Pancreas (tissue), 10 donors: ENCODE data around the gene RNF19B. TPM values are rescaled to one million over a fixed set of nuclear protein-coding genes. Genes with fewer than 3 reads are reported as not detected.

ENCODE experiments used
- ATAC-seq, 4 donors: fragments of 200-7000 bp; cut with Tn5 transposase; one replicate each; pipeline versions ENCODE4 v1.8.0 to v1.9.1; 2020; ENCODE audit warnings: mild to moderate bottlenecking in 4 of 4, moderate library complexity in 4 of 4
- DNase-seq, 6 donors: peaks; one replicate each; pipeline ENCODE4 v3.0.0-alpha.2; 2020
- FAIRE-seq: peaks from 2 replicates; lab custom pipeline; 2012; peaks lifted over from hg19 to GRCh38; lab: Jason Lieb, UNC
- H3K27ac ChIP-seq, 4 donors: fragments of 200-600 bp; sonication (generic); 1 replicate in 3 of 4; 2 replicates in 1 of 4; pipeline versions ENCODE4 v1.5.0 to v1.8.0; 2020
- H3K27me3 ChIP-seq, 4 donors: fragments of 200-600 bp; one replicate each; pipeline ENCODE4 v1.8.0; 2021
- H3K36me3 ChIP-seq, 3 donors: fragments of 200-600 bp; sonication (generic) in 1 of 3; one replicate each; pipeline versions ENCODE4 v1.5.0 to v1.8.0; 2020 to 2021
- H3K4me1 ChIP-seq, 3 donors: fragments of 200-600 bp; one replicate each; pipeline ENCODE4 v1.8.0; 2021
- H3K4me3 ChIP-seq, 4 donors: fragments of 200-600 bp; sonication (generic) in 2 of 4; one replicate each; pipeline versions ENCODE4 v1.5.0 to v1.8.0; 2020 to 2021
- H3K9me3 ChIP-seq, 4 donors: fragments of 200-600 bp; one replicate each; pipeline ENCODE4 v1.8.0; 2021
- WGBS, 2 donors: extraction: QIAGEN DNeasy Blood & Tissue Kit; methylation state at CpG; one replicate each; pipeline ENCODE4 v1.1.7; 2013; 5-methylcytosine and 5-hydroxymethylcytosine counted together
- intact Hi-C, 3 donors: fragments of 100-400 bp; cut with DNase I; formaldehyde crosslinking; loops; one replicate each; pipeline versions ENCODE4 v1.11.1 to v1.14.2; 2022
- polyA plus RNA-seq, 2 donors: library from polyadenylated mRNA; stranded (reverse); fragments of 200-250 nt; gene quantifications; one replicate each; pipeline ENCODE4 v1.2.3, GENCODE V29; 2013
- total RNA-seq, 6 donors: library from RNA; stranded (reverse); fragmentation: NEBNext Ultra II Directional in 4 of 6; extraction: Animal tissue kit (Norgen Biotek cat#: 25700) in 4 of 6; gene quantifications; one replicate each; pipeline versions ENCODE4 v1.2.1 to v1.2.4, GENCODE V29; 2021 to 2023
- TF ChIP-seq, protein P1 (sequence below), 4 donors: fragments of 200-600 bp; sonication (generic) in 3 of 4; IDR thresholded peaks; one replicate each; pipeline versions ENCODE4 v1.5.0 to v1.8.0; 2021; ENCODE audit warnings: antibody characterized with exemption in 4 of 4
- donor health status: healthy with polysubstance abuse.
- donor health status: DM: no; HTN: no; CAD: no; lungs with moderate emphysema.
- donor health status: DM: no; HTN: no; CAD: no.
- donor health status: control.
- donor health status: control.
- donor health status: Bipolar disorder and iron deficiency.
- donor health status: DM: yes; HTN: yes; CAD: no.
- donor health status: DM: no; HTN: no; CAD: no.
- donor health status: DM: no; HTN: no; CAD: no.
- donor health status: DM: yes; HTN: yes; CAD: no.

The RNF19B gene
- total and polyA plus RNA-seq, 8 donors = 2.3 to 16.3 (median 8.0) TPM

DNA sequence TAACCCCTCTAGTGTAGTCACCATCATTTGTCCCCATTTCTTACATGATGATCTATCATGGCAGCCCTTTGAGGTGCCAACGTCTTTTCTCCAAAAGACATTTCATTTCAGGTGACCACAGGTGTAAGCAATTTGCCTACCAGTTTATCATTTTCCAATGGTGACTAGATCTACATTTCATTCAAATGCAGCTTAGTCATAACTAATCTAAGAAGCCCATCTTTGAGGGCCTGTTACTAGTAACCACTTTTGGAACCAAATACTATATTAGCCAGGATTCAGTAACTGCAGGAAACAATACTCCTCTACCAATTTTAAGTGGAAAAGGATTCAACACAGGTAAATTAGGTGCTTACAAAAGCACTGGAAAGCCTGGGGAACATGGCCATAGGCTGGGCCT, 32.8 kb downstream of the RNF19B start:
- 79 to 89% methylated on average over 1 of the region's 1 CpG for WGBS, 2 donors
- ATAC-seq (no peak), FAIRE-seq (no peak), DNase-seq (no peak)
- no peaks in the 10 kb centered on the region for H3K27me3 ChIP-seq
- intact Hi-C loops = loop anchor here in 1 of 3 donors (5.0 kb wide), 1 partner anchor 126 kb away; no protein-coding TSS in a partner anchor
- peaks cover 0 to 11% (median 7%) of the 10 kb centered on the region in 3 donors for H3K4me1 ChIP-seq
- TF ChIP-seq, protein P1, sequence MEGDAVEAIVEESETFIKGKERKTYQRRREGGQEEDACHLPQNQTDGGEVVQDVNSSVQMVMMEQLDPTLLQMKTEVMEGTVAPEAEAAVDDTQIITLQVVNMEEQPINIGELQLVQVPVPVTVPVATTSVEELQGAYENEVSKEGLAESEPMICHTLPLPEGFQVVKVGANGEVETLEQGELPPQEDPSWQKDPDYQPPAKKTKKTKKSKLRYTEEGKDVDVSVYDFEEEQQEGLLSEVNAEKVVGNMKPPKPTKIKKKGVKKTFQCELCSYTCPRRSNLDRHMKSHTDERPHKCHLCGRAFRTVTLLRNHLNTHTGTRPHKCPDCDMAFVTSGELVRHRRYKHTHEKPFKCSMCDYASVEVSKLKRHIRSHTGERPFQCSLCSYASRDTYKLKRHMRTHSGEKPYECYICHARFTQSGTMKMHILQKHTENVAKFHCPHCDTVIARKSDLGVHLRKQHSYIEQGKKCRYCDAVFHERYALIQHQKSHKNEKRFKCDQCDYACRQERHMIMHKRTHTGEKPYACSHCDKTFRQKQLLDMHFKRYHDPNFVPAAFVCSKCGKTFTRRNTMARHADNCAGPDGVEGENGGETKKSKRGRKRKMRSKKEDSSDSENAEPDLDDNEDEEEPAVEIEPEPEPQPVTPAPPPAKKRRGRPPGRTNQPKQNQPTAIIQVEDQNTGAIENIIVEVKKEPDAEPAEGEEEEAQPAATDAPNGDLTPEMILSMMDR (IDR thresholded peaks at IDR 0.05) = no peak
- H3K27ac ChIP-seq = no peak overlapping the region
- H3K4me3 ChIP-seq = no peak overlapping the region
- no peaks in the 10 kb centered on the region for H3K36me3 ChIP-seq
- H3K9me3 ChIP-seq = no peaks in the 10 kb centered on the region

DNA sequence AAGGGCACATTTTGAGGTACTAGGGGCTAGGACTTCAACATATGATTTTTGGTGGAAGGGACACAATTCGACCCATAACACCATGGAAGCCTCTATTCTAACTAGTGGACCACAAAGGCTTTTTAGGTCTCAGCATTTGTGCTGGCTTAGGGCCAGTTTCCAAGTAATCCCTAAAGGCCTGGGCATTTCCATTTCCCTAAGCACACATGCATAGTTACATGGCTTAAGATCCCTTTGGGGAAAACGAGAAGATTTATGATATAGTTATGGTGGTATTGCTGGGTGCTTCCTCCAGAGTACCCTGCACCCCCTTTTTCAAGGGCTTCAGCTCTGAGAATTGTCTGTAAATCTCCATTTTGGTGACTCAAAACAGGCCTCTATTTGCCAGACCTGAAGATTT, 35.2 kb downstream of the RNF19B start:
- H3K4me3 ChIP-seq = no peak overlapping the region
- H3K9me3 ChIP-seq = no peaks in the 10 kb centered on the region
- 37 to 55% methylated on average over 2 of the region's 2 CpGs for WGBS, 2 donors
- no peaks in the 10 kb centered on the region for H3K27me3 ChIP-seq
- intact Hi-C loops = loop anchor here in 1 of 3 donors (10.0 kb wide), 1 partner anchor 125 kb away; no protein-coding TSS in a partner anchor
- no peak overlapping the region for H3K27ac ChIP-seq
- ATAC-seq = no peak
- H3K36me3 ChIP-seq = no peaks in the 10 kb centered on the region
- TF ChIP-seq, protein P1 (IDR thresholded peaks at IDR 0.05) = no peak
- DNase-seq = no peak
- H3K4me1 ChIP-seq = peaks cover 0 to 9% (median 7%) of the 10 kb centered on the region in 3 donors
- no peak for FAIRE-seq

DNA sequence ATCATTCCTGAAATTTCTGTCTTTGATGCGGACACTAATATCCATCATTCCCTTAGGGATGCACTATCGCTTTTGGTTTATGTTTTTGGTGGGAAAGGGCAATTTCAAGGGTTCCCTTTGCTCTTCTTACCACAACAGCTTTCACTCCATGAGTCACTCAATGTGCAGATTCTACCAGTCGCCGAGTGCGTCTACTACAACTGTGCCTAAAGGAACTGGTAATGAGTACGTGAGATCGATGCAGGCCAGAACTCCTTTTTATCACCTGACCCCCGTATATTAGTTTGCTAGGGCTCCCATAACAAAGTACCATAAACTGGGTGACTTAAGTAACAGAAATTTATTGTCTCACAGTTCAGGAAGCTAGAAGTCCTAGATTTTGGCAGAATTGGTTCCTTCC, 35.9 kb downstream of the RNF19B start:
- no peak for DNase-seq
- Histone ChIP-seq H3K27me3 (no peaks in the 10 kb centered on the region), H3K4me3 (no peak overlapping the region), H3K4me1 (peaks cover 0 to 6% (median 2%) of the 10 kb centered on the region in 3 donors), H3K36me3 (no peaks in the 10 kb centered on the region), H3K27ac (no peak overlapping the region), H3K9me3 (no peaks in the 10 kb centered on the region)
- FAIRE-seq = no peak
- 78 to 88% methylated on average over 8 of the region's 8 CpGs for WGBS, 2 donors
- no peak for ATAC-seq
- TF ChIP-seq, protein P1 (IDR thresholded peaks at IDR 0.05) = no peak
- intact Hi-C loops = loop anchor here in 1 of 3 donors (10.0 kb wide), 1 partner anchor 126 kb away; no protein-coding TSS in a partner anchor

DNA sequence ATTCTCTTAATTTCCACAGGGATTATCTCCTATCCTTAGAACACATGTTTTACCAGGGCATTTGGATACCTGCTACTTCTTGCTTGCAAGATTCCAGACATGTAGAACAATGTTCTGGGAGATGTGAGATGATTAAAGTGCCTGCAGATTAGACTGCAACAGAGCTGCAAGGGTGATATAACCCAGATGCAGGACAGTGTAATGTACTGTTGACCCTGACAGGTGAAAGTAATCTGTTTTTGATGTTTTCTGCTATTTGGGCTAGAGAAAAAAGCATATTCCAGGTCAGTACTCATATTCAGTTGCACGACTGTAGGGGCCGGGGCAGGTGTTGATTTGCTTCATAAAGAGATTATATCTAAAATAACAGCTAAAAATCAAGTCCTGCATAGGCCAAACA, 36.3 kb downstream of the RNF19B start:
- FAIRE-seq (no peak), DNase-seq (no peak), ATAC-seq (no peak)
- H3K4me1 ChIP-seq = peaks cover 0 to 2% (median 0%) of the 10 kb centered on the region in 3 donors
- 88 to 92% methylated on average over 2 of the region's 2 CpGs for whole genome bisulfite sequencing, 2 donors
- TF ChIP-seq, protein P1 (IDR thresholded peaks at IDR 0.05) = no peak
- no peak overlapping the region for H3K4me3 ChIP-seq
- H3K27ac ChIP-seq = no peak overlapping the region
- intact Hi-C loops = loop anchor here in 1 of 3 donors (10.0 kb wide), 1 partner anchor 127 kb away; no protein-coding TSS in a partner anchor
- H3K27me3 ChIP-seq = no peaks in the 10 kb centered on the region
- H3K36me3 ChIP-seq = no peaks in the 10 kb centered on the region
- no peaks in the 10 kb centered on the region for H3K9me3 ChIP-seq

DNA sequence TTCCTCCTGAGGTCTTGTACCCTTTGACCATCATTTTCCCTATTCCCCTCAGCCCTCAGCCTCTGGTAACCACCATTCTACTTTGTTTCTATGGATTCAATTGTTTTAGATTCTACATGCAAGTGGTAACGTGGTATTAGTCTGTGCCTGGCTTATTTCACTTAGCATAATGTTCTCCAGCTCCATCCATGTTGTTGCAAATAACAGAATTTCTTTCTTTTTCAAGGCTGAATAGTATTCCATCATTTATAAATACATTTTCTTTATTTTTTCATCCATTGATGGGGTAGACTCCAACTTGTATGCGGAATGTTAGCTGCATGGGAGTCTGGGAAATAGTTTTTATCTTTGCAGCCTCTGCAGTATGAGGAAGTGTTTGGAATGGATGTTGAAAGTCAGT, 37.2 kb downstream of the RNF19B start:
- no peaks in the 10 kb centered on the region for H3K36me3 ChIP-seq
- no peak overlapping the region for H3K4me3 ChIP-seq
- TF ChIP-seq, protein P1 (IDR thresholded peaks at IDR 0.05) = no peak
- no peak overlapping the region for H3K27ac ChIP-seq
- FAIRE-seq = no peak
- intact Hi-C loops = loop anchor here in 1 of 3 donors (10.0 kb wide), 1 partner anchor 127 kb away; no protein-coding TSS in a partner anchor
- no peaks in the 10 kb centered on the region for H3K4me1 ChIP-seq
- no peak for ATAC-seq
- WGBS, 2 donors = 88 to 90% methylated on average over 2 of the region's 2 CpGs
- no peaks in the 10 kb centered on the region for H3K27me3 ChIP-seq
- no peaks in the 10 kb centered on the region for H3K9me3 ChIP-seq
- no peak for DNase-seq
